D721Med (cell line): ENCODE results near the gene SPINK1.
"Not testable (repeated sequence)": the region's sequence is repeated elsewhere in the genome, so short reads cannot be mapped to it uniquely, and the experiment has no call there.

Source experiments
- DNase-seq: peaks from one replicate; pipeline ENCODE4 v3.0.0; 2011; ENCODE audit warnings: low spot score; ENCODE audit not compliant: insufficient read length
- FAIRE-seq: peaks from 2 replicates; lab custom pipeline; 2011; peaks lifted over from hg19 to GRCh38; lab: Jason Lieb, UNC
- TF ChIP-seq, protein P1 (sequence below): IDR thresholded peaks from 2 replicates; pipeline ENCODE4 v1.5.1; 2012; ENCODE audit warnings: mild to moderate bottlenecking, control low read depth; ENCODE audit not compliant: insufficient read depth; ENCODE audit errors: missing control alignments

The SPINK1 gene, protein sequence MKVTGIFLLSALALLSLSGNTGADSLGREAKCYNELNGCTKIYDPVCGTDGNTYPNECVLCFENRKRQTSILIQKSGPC

DNA sequence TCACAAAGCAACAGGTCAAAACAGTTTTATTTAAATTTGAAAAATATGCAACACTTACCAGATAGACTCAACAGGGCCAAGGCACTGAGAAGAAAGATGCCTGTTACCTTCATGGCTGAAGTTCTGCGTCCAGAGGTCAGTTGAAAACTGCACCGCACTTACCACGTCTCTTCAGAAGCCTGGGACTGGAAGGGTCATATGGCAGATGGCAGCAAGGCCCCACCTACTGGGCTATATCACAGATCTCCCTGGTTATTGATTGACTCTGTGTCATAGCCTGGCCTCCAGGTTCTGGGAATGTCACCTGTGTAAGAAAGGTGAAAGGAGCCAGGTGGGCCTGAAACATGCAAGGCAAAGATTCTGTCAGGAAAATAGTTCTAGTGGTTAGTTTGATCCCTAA, at the start of gene SPINK1:
TSS of gene SPINK1 (minus strand) at position 207 of the 400 bp plus-strand sequence. CDS start at position 113, 94 bp downstream.
- TF ChIP-seq, protein P1, sequence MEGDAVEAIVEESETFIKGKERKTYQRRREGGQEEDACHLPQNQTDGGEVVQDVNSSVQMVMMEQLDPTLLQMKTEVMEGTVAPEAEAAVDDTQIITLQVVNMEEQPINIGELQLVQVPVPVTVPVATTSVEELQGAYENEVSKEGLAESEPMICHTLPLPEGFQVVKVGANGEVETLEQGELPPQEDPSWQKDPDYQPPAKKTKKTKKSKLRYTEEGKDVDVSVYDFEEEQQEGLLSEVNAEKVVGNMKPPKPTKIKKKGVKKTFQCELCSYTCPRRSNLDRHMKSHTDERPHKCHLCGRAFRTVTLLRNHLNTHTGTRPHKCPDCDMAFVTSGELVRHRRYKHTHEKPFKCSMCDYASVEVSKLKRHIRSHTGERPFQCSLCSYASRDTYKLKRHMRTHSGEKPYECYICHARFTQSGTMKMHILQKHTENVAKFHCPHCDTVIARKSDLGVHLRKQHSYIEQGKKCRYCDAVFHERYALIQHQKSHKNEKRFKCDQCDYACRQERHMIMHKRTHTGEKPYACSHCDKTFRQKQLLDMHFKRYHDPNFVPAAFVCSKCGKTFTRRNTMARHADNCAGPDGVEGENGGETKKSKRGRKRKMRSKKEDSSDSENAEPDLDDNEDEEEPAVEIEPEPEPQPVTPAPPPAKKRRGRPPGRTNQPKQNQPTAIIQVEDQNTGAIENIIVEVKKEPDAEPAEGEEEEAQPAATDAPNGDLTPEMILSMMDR = no peak
- no peak for FAIRE-seq
- no peak for DNase-seq

DNA sequence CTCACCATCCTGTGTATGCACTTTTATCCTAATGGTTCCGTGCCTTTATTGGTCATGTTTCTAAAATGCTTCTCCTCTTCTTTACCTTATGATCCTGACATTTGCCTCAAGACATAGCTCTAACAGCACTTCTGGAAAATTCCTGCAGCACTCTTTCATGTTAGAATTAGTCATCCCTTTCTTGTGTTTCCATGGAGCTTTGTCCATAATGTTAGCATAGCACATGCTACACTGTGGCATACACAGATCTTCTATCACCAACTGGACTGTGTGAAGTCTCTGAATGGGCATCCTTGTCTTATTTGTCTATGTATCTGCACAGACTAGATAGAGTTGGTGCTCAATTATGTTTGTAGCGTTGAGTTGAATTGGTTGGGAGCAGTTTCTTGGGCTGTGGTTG, 49.0 kb upstream of the SPINK1 start:
- no peak for DNase-seq
- no peak for FAIRE-seq
- TF ChIP-seq, protein P1 = no peak

DNA sequence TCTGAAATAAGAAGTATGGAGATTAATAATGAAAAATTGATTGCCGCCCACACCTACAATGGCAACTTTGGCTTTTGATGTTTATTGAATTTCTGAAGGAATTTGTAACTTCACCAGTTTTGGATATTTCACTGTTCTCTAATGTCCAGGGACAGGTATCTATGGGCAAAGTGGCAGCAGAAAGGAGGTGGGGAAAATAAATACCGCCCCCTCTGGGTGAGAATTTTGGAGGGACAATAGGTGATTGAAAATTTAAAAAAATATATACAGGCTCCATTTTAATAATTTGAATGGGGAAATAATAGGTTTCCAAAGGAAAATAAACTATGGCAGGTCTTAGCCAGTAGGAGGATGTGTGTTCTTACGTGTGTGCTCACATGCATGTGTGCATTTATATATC, 48.3 kb upstream of the SPINK1 start:
- FAIRE-seq = no peak

DNA sequence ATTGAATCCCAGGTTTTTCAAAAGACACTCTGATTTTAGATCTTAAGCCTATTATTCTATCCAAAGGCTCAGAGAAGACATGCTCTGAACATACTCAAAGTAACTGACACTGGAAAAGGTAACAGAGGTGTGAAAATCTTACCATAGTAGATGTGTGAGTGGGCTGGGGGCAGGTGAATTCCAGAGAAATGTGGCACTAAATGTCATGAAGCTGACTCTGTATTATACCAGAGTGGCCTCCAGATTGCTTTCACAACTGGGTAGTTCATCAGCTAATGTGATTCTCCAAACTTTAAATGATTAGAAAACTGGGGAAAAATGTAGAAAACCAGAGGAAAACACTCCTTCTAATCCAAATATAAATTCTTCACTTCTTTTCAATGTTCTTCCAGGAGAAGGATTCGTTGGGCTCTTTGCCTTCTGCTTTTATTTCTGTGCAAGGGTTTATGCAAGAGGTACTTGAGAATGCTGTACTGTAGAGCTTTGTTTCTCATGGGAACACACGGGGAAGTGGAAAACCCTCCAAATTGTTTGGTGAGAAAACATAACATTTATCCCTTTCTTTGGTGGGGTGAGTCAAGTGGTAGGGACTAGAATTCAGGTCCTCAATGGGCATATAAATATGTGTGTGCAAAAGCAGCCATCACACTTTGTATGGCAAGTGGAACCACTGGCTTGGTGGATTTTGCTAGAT, 46.7 kb upstream of the SPINK1 start, which contains the start of gene SCGB3A2:
TSS of gene SCGB3A2 (plus strand) at position 646 of the 694 bp plus-strand sequence. CDS start 93 bp downstream, outside the sequence.
- DNase-seq = no peak
- TF ChIP-seq, protein P1 = no peak
- FAIRE-seq = no peak

More for the DNA sequence above, 48.3 kb upstream of the SPINK1 start:
- TF ChIP-seq, protein P1 = no peak
- DNase-seq = no peak

DNA sequence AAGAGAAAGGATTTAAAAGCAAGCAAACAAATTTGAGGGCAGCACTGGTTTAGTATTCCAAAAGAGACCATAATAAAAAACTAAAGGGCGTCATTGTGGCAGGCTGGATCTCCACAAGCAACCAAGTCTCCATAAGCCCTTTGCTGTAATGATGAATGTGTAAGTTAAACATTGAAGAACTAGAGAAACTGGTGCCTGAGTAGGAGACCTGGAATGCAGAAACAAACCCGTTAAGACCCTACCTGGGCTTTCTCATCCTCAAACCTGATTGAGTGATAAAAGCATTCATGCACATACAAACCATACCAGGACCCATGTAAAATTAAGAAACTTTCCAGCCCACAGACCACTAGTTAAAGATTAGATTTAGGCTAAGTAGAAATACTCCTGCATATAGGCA, 45.2 kb upstream of the SPINK1 start:
- DNase-seq = no peak
- no peak for FAIRE-seq
- TF ChIP-seq, protein P1 = no peak

DNA sequence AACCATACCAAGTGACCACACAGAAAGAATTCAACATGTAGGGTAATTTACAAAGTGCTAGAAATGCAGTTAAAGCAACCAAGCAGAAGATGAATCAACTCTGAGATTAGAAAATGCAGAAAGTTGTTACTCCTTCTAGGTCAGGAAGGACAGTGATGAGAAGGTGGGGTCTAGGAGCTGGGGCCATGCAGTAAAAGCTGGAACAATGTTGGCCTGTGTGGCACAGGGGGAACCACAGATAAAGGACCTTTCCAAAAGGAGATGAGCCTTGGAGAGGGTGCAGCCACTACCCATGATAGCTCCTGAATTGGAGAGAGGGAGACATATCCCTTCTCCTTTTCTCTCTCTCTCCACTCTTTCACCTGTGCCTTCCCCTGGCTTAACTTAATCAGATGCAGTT, 44.7 kb upstream of the SPINK1 start:
- TF ChIP-seq, protein P1 = no peak
- DNase-seq = no peak
- no peak for FAIRE-seq

DNA sequence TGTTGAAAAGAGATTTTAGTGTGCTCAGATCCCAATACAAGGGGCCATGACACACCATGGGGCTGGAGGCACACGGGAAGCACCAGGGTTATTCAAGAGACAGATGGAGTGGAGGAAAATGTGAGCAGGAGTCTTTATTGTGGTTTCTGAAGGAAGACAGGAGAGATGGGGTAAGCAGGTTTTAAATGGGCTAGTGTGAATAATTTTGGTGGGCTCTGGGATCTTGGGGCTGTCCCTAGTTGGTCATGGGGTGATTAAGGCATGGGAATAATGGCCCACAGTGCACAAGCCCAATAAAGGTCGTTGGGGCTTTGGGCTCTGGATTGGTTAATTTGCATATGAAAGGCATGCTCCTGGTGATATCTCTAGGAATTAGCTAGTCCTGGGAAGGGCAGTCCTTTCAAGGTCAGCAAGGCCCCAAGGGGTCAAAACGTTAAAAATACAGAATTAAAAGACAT, 43.5 kb upstream of the SPINK1 start:
- DNase-seq (no peak), FAIRE-seq (no peak)
- TF ChIP-seq, protein P1 = no peak

DNA sequence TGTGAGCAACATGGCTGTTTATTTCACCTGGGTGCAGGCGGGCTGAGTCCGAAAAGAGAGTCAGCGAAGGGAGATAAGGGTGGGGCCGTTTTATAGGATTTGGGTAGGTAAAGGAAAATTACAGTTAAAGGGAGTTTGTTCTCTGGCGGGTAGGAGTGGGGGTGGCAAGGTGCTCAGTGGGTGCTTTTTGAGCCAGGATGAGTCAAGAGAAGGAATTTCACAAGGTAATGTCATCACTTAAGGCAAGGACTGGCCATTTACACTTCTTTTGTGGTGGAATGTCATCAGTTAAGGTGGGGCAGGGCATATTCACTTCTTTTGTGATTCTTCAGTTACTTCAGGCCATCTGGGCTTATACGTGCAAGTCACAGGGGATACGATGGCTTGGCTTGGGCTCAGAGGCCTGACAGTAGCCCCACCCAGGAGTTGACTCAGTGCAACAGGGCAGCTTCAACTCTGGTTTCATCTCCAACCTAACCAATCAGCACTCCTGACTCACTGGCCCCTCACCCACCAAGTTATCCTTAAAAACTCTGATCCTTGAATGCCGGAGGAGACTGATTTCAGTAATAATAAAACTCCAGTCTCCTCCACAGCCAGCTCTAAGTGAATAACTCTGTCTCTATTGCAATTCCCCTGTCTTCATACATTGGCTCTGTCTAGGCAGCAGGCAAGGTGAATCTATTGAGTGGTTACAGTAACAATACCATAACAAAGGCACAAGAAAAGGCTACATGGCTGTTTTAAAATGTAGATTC, 42.8 kb upstream of the SPINK1 start:
- FAIRE-seq, DNase-seq: not testable (repeated sequence)

DNA sequence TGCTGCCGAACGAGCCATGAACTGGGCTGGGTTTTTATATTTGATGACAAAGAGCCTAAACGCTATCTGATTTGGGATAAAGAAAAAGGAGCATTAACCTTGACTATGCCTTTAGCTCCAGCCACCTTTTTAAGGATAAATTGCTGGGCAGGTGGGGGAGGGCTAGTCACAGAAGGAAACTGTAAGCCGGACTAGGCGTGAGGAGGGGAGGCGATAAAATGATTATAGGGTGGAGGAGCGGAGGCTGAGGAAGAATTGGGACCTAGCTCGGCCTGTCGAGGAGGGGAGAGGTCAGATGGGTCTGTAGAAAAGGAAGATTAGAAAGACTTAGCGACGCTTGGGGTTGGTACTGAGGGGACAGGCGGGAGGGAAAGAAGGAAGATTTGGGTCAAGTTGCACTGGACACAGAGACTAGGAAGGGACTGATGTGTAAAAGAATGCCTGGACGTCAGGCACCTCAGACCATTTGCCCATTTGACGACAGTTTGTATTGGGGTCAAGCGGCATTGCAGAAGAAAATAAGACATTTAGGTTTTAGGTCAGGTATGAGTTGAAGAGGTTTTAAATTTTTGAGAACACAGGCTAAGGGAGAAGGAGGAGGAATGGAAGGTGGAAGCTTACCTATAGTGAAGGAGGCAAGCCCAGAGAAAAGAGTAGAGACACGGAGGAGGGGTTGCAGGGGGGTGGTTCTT, 41.4 kb upstream of the SPINK1 start:
- not testable (repeated sequence) for DNase-seq, FAIRE-seq
